Measurements from ENCODE around the gene ORC5.

GRCh38 chr7:104135760-104136558 lies 71.9 kb downstream of the ORC5 start:
- TF ChIP-seq POLR2A (IDR thresholded peaks at IDR 0.05): no peak
- no peak for TF ChIP-seq CTCF (IDR thresholded peaks at IDR 0.05 in 8 of 11, conservative IDR thresholded peaks at IDR 0.05 in 3 of 11)
- no peak for TF ChIP-seq POLR2AphosphoS5 (IDR thresholded peaks at IDR 0.05)
